Cardiac septum (tissue), 1 donor: ENCODE measurements around the gene RAD23A. TPM values are rescaled to one million over a fixed set of nuclear protein-coding genes. Genes with fewer than 3 reads are reported as not detected.

Experiments
- DNase-seq: peaks from one replicate; pipeline ENCODE4 v3.0.0-alpha.2; 2020; ENCODE audit warnings: low spot score
- intact Hi-C: fragments of 100-400 bp; cut with DNase I; formaldehyde crosslinking; loops from one replicate; pipeline ENCODE4 v1.14.0; 2022
- microRNA-seq: library from miRNA; unstranded; fragments of <30 nt; microRNA quantifications from one replicate; pipeline ENCODE4 v1.2.0, GENCODE V29; 2020
- total RNA-seq: library from RNA; stranded (reverse); fragmentation: NEBNext Ultra II Directional; extraction: Animal tissue kit (Norgen Biotek cat#: 25700); gene quantifications from one replicate; pipeline ENCODE4 v1.2.1, GENCODE V29; 2021
- donor health status: DM: no; HTN: no; CAD: no.

The RAD23A gene
- total RNA-seq, 1 donor from 2014 or later: 143 TPM

DNA sequence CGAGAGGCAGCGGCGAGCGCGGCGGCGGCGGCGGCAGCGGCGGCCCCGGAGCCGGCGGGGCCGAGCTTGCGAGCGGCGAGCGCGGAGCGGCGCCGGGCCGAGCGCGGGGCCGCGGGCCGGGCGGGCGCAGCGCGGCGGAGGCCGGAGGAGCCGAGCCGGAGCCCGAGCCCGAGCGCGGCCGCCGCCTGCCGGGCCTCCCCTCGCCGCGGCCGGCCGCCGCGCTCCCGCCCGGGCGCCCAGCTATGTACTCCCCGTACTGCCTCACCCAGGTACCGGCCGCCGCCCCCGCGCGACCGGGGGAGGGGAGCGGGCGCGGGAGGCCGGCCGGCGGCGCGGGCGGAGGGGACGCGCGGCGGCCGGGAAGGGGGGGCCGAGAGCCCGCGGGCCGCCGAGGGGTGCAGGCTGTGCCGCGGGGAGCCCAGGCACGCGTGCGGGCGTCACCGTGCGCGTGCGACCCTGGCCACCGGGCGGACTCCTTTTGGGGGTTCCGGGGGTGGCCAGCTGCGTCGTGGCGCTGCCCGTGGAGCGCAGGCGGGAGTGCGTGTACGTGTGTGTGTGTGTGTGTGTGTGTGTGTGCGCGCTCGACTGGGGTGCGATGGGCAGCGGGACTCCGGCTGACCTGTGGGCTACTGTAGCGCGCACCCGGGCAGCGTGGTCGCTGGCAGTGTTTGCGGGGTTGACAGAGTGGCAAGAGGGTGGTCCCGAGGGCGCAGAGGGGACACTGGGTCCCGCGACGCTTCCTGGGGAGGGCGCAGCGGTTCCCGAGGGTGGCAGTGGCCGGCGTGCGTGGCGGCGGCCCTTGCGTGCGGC lies 50.1 kb downstream of the RAD23A start:
- DNase-seq: no peak
- intact Hi-C loops: loop anchor here (5.0 kb wide), 2 partner anchors 36 to 66 kb away; no protein-coding TSS in a partner anchor

DNA sequence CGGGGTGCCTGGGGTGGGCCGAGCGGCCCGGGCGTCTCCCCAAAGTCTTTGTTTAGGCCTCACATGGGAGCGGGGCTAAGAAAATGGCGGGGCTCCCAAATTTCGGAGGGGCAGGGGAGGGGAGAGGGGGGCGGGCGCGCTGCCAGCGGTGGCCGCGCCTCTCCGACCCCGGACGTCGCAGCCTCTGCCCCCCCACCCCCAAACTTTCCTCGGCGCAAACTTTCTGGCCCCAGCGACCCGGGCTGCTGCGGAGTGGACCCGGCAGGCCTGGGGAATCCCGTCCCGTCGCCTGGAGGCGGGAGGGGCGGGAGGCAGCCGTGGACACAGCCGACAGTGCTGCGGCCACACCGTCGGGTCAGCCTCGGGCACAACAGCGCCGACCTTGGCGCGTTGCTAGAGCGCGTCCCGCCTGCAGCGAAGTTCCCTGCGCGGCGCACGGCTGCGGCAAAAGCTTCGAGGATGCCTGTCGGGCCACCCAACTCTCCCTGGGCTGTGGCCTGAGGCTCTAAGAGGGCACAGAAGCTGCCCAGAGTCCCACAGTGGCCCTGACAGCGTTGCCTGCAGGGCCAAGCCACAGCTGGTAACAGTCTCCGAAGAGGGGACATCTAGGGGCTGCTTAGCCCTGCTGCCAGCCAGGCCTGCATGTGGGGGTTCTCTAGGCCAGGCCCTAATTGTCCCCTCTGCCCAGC lies 50.9 kb downstream of the RAD23A start:
- DNase-seq: no peak
- intact Hi-C loops: loop anchor here (5.0 kb wide), 2 partner anchors 36 to 66 kb away; no protein-coding TSS in a partner anchor

DNA sequence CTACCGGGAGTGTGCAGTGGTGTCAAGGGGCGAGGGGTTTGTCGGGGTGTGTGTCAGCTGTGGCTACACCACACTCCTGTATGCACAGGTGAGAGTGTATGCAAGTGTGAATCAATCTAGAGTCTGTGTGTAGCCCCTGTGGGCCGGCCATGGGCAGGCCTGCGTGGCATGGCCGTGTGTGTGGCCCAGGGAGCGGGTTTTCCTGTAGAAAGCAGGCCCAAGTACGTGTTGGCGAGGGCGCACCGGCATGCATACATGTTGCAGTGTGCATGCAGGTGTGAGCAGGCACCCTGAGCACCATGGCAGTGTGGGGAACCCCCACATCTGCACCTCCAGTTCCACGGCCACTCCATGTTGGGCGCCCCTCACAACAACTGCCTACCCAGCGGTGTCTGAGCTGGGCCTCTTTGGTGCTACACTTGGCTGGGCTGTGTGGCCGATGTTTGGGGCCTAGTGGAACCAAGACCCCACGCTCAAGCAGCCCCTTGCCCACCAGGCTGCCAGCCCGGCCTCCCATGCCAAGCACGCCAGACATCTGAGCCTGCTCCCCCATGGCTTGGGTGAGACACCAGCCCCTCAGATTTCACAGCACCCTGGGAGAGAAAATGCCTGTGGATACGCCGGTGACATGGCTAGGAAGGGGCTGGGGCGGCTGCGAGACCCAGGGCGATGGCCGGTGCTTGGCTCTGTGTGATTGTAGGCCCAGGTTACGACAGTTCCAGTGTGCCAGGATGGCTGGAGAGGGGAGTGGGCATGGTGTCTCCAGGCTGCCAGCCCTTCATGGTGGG lies 51.7 kb downstream of the RAD23A start:
- no peak for DNase-seq
- intact Hi-C loops: loop anchor here (5.0 kb wide), 2 partner anchors 35 to 65 kb away; no protein-coding TSS in a partner anchor

DNA sequence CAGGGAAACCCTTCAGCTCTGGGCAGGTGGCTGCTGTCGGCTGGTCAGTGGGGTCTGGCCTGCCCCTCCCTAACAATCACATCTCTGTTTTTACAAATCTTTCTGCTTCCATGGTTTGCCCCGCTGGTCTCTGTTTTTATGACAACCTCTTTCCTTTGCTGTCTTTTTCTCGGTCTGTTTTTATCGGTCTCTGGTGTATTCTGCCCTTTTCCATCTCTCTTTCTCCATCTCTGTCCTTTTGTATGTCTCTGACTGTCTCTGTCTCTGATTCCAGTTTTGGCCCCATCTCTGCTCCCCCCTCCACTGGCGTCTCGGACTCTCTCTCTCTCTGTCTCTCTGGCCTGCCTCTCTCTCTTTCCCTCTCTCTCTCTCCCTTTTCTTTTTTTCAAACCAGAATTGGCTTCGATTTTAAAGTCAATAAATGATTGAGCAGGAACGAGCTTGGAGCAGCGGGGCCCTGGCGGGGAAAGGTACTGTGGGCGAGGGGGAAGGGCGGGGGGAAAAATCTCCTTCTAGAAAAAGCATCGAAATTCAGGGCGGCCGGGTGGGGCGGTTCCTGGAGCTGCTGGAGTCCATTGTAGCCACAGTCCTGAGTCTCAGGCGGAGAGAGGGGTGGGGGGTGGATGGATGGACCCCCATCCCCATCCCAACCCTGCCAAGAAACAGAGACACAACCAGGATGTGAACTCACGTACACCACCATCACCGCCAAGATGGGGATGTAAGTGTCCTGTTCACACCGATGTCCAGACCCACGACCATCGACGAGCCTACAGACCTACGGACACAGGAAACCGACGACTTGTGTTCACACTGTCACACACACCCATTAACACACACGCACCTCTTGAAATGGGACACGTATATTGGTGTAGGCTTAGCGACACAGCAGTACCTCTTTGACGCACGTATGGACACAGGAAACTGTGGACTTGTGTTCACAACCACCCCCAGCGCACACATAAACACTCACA lies 52.6 kb downstream of the RAD23A start:
- no peak for DNase-seq
- intact Hi-C loops: loop anchor here (5.0 kb wide), 2 partner anchors 34 to 64 kb away; no protein-coding TSS in a partner anchor

DNA sequence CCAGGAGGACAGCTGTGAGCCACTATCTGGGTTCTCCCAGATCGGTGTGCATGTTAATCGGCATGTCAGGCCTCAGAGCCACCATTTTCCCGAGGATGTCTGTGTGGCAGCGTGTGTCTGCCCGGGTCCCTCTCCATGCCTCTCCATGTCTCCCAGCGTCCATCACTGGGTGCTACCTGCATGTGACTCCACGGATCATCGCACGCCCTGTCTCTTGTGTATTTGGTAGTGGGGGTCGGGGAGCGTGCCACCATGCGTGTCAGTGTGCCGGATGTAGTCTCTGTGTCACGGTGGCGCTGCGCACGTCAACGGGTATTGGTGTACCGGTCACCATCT lies 55.5 kb downstream of the RAD23A start:
- DNase-seq: no peak
- intact Hi-C loops: no loop called here

DNA sequence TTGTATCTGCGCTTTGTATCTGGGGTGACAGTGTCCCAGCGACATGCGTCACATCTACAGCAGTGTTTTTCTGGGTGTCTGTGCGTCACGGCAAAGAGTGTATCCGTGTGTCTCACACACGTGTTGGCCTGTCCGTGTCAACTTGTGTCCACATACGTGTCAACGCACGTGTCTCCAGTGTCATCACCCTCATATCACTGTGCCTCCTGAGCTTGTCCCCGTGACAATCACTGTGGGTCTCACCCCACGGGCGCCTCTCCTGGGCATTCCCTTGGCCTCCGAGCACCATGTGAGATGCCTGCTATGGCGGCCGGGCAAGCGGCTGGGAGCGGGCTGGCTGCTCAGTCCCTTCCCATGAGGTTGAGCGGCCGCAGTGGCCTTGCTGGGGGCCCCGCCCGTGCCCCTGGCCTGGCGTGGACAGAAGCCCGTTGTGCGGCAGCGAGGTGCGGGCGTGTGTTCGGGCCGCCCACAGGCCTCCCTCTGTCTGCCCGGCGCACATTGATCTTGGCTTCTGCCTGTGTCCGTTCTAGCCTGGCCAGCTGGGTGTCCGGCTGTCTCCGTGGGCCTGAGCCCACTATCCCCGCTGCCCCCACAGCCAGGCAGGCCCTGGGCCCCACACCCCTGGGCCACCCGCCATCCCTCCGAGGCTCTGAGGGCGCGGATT lies 56.0 kb downstream of the RAD23A start:
- no peak for DNase-seq
- intact Hi-C loops: no loop called here

DNA sequence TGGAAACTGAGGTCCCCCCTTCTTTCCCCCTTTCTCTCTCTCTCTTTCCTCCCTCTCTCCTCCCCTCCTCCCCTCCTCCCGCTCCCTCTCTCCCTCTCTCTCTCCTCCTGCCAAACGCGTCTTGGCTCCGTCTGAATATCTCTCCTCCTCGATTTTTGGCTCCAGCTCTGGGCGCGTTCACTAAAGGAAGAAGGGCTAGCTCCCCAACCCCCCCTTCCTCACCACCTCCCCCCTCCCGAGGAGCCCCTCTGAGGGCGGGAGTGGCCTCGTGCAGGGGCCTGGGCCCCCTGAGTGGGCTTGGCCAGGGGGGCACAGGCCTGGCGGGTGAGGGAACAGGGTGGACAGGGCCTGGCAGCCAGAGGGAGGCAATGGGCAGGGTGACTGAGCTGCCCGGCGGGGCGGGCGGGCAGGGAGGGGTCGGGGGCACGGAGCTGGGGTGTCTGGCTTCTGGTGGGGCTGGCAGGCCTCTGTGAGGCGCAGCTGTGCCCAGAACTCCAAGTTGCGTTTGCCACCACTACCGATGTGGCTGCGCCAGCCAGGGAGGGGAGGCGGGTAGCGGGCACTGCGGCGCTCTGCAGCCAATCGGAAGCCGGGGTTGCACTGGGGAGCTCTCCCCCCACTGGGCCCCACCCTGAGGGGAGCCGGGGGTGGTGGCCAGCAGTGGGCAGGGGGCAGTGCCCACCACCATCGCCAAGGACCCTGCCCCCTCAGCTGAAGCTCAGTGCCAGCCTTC lies 56.7 kb downstream of the RAD23A start:
- intact Hi-C loops: no loop called here
- DNase-seq: no peak

DNA sequence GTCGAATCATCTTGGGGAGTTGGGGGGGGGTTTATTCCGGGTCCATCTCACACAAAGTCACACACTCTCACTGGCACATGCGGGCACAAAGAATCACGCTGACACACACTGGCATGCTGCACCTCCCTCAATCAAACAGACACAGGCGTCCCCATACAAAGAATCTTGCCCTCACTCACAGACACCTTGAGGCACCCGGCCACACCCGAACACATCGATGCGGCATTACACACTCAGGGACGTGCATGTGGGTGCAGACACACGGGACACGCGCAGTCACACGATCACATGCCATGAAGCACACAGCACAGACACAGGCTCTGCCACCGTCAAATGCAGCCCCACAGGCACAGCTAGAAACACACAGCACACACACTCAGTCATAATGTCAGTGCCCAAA lies 57.4 kb downstream of the RAD23A start:
- DNase-seq: no peak
- intact Hi-C loops: no loop called here

Small RNA genes within 50 kb of the gene (microRNA-seq; reads per million reads assigned to microRNA genes)
- gene MIR5695: not detected
- not detected for gene MIR6515

Other genes with a start within 250 kb of the RAD23A start
- gene FBXW9, start 249.2 kb upstream of the RAD23A start, total RNA-seq: 2.2 TPM
- 50.4 TPM for gene TNPO2, start 221.9 kb upstream of the RAD23A start, total RNA-seq
- 111 TPM for gene TRIR, start 211.2 kb upstream of the RAD23A start, total RNA-seq
- gene GET3, start 208.4 kb upstream of the RAD23A start, total RNA-seq: 58.4 TPM
- not detected for gene BEST2, start 194.1 kb upstream of the RAD23A start, total RNA-seq
- 101 TPM for gene HOOK2, start 170.3 kb upstream of the RAD23A start, total RNA-seq
- 97.7 TPM for gene JUNB, start 154.4 kb upstream of the RAD23A start, total RNA-seq
- gene PRDX2, start 144.1 kb upstream of the RAD23A start, total RNA-seq: 595 TPM
- 0.94 TPM for gene THSD8, start 143.8 kb upstream of the RAD23A start, total RNA-seq
- 4.4 TPM for gene RNASEH2A, start 139.3 kb upstream of the RAD23A start, total RNA-seq
- gene RTBDN, start 111.3 kb upstream of the RAD23A start, total RNA-seq: not detected
- gene MAST1, start 107.3 kb upstream of the RAD23A start, total RNA-seq: 0.65 TPM
- gene DNASE2, start 64.4 kb upstream of the RAD23A start, total RNA-seq: 21.3 TPM
- gene KLF1, start 58.7 kb upstream of the RAD23A start, total RNA-seq: 0.38 TPM
- gene GCDH, start 54.7 kb upstream of the RAD23A start, total RNA-seq: 33.2 TPM
- not detected for gene SYCE2, start 26.6 kb upstream of the RAD23A start, total RNA-seq
- 36.3 TPM for gene FARSA, start 12.2 kb upstream of the RAD23A start, total RNA-seq
- gene CALR, start 7.3 kb upstream of the RAD23A start, total RNA-seq: 412 TPM
- gene GADD45GIP1, start 11.4 kb downstream of the RAD23A start, total RNA-seq: 23.5 TPM
- 11.4 TPM for gene DAND5, start 23.7 kb downstream of the RAD23A start, total RNA-seq
- 123 TPM for gene NFIX, start 49.6 kb downstream of the RAD23A start, total RNA-seq
- 9.4 TPM for gene LYL1, start 157.0 kb downstream of the RAD23A start, total RNA-seq
- gene TRMT1, start 170.9 kb downstream of the RAD23A start, total RNA-seq: 17.5 TPM
- gene NACC1, start 172.4 kb downstream of the RAD23A start, total RNA-seq: 33.8 TPM
- 25.7 TPM for gene STX10, start 204.5 kb downstream of the RAD23A start, total RNA-seq
- 28.4 TPM for gene IER2, start 204.5 kb downstream of the RAD23A start, total RNA-seq